ACC112 (cell line): Measurements from ENCODE around the gene SEMA7A.

ENCODE experiments used
- H2AFZ ChIP-seq: fragments of 200-600 bp; sonication (generic); one replicate; pipeline ENCODE4 v1.6.0; 2017; ENCODE audit warnings: antibody characterized with exemption, low read length; ENCODE audit not compliant: unreplicated experiment
- H3K27ac ChIP-seq: fragments of 200-600 bp; sonication (generic); 2 replicates; pipeline ENCODE4 v1.5.1; 2014; ENCODE audit warnings: low read depth, mild to moderate bottlenecking, antibody characterized with exemption, low read length, moderate library complexity
- H3K27me3 ChIP-seq: fragments of 200-600 bp; sonication (generic); 2 replicates; pipeline ENCODE4 v1.6.1; 2014; ENCODE audit warnings: mild to moderate bottlenecking, antibody characterized with exemption, low read length, moderate library complexity, mixed read lengths; ENCODE audit not compliant: insufficient read depth
- H3K36me3 ChIP-seq: fragments of 200-600 bp; sonication (generic); 2 replicates; pipeline ENCODE4 v1.6.1; 2016; ENCODE audit warnings: mild to moderate bottlenecking, antibody characterized with exemption, low read length, moderate library complexity, mixed read lengths; ENCODE audit not compliant: insufficient read depth
- H3K4me1 ChIP-seq: fragments of 200-600 bp; sonication (generic); one replicate; pipeline ENCODE4 v1.6.1; 2016; ENCODE audit warnings: low read length, mixed read lengths; ENCODE audit not compliant: insufficient read depth, unreplicated experiment, control insufficient read depth
- H3K4me3 ChIP-seq: fragments of 200-600 bp; sonication (generic); 2 replicates; pipeline ENCODE4 v1.5.1; 2014; ENCODE audit warnings: mild to moderate bottlenecking, low read depth, low read length
- H3K79me2 ChIP-seq: fragments of 200-600 bp; sonication (generic); one replicate; pipeline ENCODE4 v1.6.0; 2016; ENCODE audit warnings: low read length; ENCODE audit not compliant: control insufficient read depth, unreplicated experiment, insufficient read depth

SEMA7A gene

GRCh38 chr15:74376825-74377581 is 56.8 kb downstream of the SEMA7A start:
- Histone ChIP-seq H3K79me2 (no peaks in the 10 kb centered on the region), H3K27ac (no peak overlapping the region), H3K4me3 (no peak overlapping the region), H3K27me3 (no peaks in the 10 kb centered on the region), H3K36me3 (no peaks in the 10 kb centered on the region), H2AFZ (no peak overlapping the region), H3K4me1 (peaks cover 14% of the 10 kb centered on the region)

DNA sequence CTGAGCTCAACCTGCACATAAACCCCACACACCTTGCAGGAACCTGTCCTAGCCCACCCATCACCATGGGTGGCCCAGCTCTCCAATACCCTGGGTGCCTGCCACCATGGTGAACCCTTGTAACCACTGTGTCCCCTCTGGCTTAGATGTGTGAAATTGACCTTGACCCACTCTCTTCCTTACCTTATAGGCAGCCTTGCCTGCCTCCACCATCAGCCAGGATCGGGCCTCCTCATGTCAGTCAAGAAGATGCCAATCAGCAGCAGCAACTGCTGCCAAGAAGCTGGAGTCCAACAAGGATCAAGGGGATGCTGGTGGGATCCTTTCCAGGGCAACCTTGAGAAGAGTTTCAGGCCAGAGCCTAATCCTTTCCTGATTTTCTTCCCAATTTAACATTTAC is 57.5 kb downstream of the SEMA7A start:
- Histone ChIP-seq H3K27ac (no peak overlapping the region), H3K79me2 (no peaks in the 10 kb centered on the region), H3K4me1 (peaks cover 7% of the 10 kb centered on the region), H3K4me3 (no peak overlapping the region), H3K27me3 (no peaks in the 10 kb centered on the region), H2AFZ (no peak overlapping the region), H3K36me3 (no peaks in the 10 kb centered on the region)

DNA sequence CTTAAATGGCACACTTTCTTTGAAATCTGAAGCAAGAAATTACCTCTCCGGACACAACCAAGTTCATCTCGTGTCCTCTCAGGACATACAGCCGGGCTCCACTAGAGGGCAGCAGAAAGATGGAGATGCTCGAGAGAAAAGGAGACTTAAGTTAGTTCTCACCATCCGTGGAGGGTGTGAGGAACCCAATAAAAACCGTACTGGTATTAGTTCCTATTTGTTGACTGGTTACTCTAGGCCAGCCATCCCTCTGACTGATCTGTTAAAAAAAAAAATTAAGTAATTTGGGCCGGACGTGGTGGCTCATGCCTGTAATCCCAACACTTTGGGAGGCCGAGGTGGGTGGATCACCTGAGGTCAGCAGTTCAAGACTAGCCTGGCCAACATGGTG is 58.5 kb downstream of the SEMA7A start:
- Histone ChIP-seq H3K36me3 (no peaks in the 10 kb centered on the region), H3K27ac (no peak overlapping the region), H3K4me1 (peaks cover 7% of the 10 kb centered on the region), H3K79me2 (no peaks in the 10 kb centered on the region), H3K4me3 (no peak overlapping the region), H3K27me3 (no peaks in the 10 kb centered on the region; the same call in 1 of the 2 replicates), H2AFZ (no peak overlapping the region)

GRCh38 chr15:74374648-74375302 is 59.0 kb downstream of the SEMA7A start:
- no peaks in the 10 kb centered on the region for H3K79me2 ChIP-seq
- H2AFZ ChIP-seq = no peak overlapping the region
- H3K27ac ChIP-seq = no peak overlapping the region
- H3K4me1 ChIP-seq = peaks cover 7% of the 10 kb centered on the region
- H3K27me3 ChIP-seq = no peaks in the 10 kb centered on the region; the same call in 1 of the 2 replicates
- H3K36me3 ChIP-seq = no peaks in the 10 kb centered on the region
- peak overlapping the region; percentile 85 for H3K4me3 ChIP-seq

GRCh38 chr15:74373731-74374647 is 59.8 kb downstream of the SEMA7A start:
- peaks cover 7% of the 10 kb centered on the region for H3K4me1 ChIP-seq
- H3K4me3 ChIP-seq = peak overlapping the region; percentile 85
- H3K27ac ChIP-seq = no peak overlapping the region
- H2AFZ ChIP-seq = peak overlapping the region; percentile 72
- H3K79me2 ChIP-seq = no peaks in the 10 kb centered on the region
- H3K36me3 ChIP-seq = no peaks in the 10 kb centered on the region
- H3K27me3 ChIP-seq = no peaks in the 10 kb centered on the region; the same call in 1 of the 2 replicates

DNA sequence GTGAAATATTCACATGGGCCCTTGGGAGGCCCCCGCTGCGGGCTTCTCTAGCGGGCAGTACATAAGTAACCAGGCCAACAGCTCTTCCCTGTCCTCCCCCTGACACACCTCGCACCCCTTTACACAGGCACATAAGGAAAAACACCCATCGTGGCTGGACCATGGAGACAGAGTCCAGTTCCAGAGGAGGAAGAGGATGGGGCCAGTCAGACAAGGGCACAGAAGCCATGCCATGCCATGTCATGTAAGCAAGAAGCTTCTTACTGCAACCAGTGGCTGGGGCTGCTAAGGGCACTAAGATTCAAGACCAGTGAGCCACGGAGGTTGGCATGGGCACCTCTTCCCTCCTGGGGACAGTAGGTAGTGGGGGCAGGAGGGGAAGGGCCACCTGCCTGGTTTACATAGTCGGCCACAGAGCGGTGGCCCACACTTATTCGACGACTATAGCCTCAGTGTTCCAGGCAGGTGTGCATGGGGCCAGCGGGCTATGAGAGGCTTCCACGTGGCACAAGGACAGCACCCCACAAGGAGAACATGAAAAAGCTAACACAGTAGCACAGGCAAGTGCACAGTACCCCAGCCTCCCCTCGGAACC is 60.6 kb downstream of the SEMA7A start:
- Histone ChIP-seq H3K36me3 (no peaks in the 10 kb centered on the region), H3K79me2 (no peaks in the 10 kb centered on the region), H3K4me3 (no peak overlapping the region), H3K27me3 (no peaks in the 10 kb centered on the region; the same call in 1 of the 2 replicates), H2AFZ (no peak overlapping the region), H3K27ac (no peak overlapping the region), H3K4me1 (peaks cover 7% of the 10 kb centered on the region)

DNA sequence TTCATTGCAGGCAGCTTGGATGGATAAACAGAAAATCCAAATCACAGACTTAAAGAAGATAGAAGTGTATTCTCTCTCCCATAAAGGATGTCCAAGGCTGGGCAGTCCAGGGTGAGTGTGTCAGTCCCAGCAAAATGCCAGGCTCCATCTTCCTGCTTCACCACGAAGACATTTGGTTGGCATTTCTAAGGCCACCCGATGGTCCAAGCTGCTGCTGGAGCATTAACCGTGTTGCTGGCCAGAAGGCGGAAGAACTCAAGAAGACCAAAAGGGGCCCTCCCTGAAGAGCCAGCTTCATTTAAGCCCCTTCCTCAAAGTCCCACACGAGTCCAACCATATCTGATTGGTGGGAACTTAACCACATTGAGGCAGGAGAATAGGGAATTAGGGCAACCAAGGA is 63.3 kb downstream of the SEMA7A start:
- Histone ChIP-seq H3K27me3 (no peaks in the 10 kb centered on the region; the same call in 1 of the 2 replicates), H3K27ac (no peak overlapping the region), H3K4me1 (peaks cover 11% of the 10 kb centered on the region)

DNA sequence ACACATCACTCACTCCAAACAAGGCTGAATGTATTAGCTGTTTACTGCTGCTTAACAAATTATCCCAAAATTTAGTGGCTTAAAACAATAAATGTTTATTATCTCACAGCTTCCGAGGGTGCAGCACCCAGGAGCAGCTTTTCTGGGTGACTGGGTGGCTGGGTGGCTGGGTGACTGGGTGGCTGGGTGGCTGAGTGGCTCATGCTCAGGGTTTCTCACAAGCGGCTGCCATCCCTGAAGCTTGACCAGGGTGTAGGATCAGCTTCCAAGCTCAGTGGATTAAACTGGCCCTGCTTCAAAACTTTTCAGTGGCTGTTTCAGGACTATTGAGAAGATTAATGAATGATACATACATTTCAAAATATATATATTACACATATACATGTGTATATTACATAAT is 64.0 kb downstream of the SEMA7A start:
- H3K4me1 ChIP-seq = peaks cover 7% of the 10 kb centered on the region
- H3K27me3 ChIP-seq = no peaks in the 10 kb centered on the region; the same call in 1 of the 2 replicates
- no peak overlapping the region for H3K27ac ChIP-seq
- H3K36me3 ChIP-seq = no peaks in the 10 kb centered on the region
- H3K79me2 ChIP-seq = no peaks in the 10 kb centered on the region
- H2AFZ ChIP-seq = no peak overlapping the region
- no peak overlapping the region for H3K4me3 ChIP-seq

More for the DNA sequence above, 63.3 kb downstream of the SEMA7A start:
- Histone ChIP-seq H3K36me3 (no peaks in the 10 kb centered on the region), H2AFZ (no peak overlapping the region), H3K79me2 (no peaks in the 10 kb centered on the region), H3K4me3 (no peak overlapping the region)

GRCh38 chr15:74369084-74369745 is 64.5 kb downstream of the SEMA7A start:
- H3K79me2 ChIP-seq = no peaks in the 10 kb centered on the region
- H3K4me1 ChIP-seq = peaks cover 4% of the 10 kb centered on the region
- no peak overlapping the region for H3K27ac ChIP-seq
- H3K4me3 ChIP-seq = no peak overlapping the region
- H2AFZ ChIP-seq = no peak overlapping the region
- no peaks in the 10 kb centered on the region for H3K36me3 ChIP-seq
- H3K27me3 ChIP-seq = no peaks in the 10 kb centered on the region; the same call in 1 of the 2 replicates

DNA sequence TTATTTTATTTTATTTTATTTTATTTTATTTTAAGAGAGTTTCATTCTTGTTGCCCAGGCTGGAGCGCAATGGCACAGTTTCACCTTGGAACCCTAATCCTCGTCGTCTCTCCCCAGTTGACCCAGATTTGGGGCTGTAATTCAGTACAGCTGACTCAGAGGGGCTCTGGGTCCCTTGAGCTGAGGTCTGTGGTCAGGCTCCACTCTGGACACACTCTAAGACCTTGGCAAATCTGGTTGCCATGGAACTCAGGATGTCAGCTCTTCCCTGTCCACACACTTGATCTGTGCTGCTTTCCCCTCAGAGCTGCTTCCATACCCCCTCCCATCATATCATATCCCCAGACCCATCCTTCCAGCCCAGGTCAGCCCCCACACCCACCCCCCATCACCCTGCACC is 65.6 kb downstream of the SEMA7A start:
- Histone ChIP-seq H3K4me3 (no peak overlapping the region), H3K36me3 (no peaks in the 10 kb centered on the region), H2AFZ (no peak overlapping the region), H3K27me3 (no peaks in the 10 kb centered on the region; the same call in 1 of the 2 replicates), H3K4me1 (peaks cover 4% of the 10 kb centered on the region), H3K79me2 (no peaks in the 10 kb centered on the region), H3K27ac (no peak overlapping the region)
